NCI-H146 treated with DMSO at 0.1 percent for 48 hours (cell line): ENCODE measurements around the gene LETM1.

Experiments used
- DNase-seq: peaks from one replicate; lab custom pipeline; 2025; ENCODE audit not compliant: unreplicated experiment; lab: John Stamatoyannopoulos, UW

The LETM1 gene

DNA sequence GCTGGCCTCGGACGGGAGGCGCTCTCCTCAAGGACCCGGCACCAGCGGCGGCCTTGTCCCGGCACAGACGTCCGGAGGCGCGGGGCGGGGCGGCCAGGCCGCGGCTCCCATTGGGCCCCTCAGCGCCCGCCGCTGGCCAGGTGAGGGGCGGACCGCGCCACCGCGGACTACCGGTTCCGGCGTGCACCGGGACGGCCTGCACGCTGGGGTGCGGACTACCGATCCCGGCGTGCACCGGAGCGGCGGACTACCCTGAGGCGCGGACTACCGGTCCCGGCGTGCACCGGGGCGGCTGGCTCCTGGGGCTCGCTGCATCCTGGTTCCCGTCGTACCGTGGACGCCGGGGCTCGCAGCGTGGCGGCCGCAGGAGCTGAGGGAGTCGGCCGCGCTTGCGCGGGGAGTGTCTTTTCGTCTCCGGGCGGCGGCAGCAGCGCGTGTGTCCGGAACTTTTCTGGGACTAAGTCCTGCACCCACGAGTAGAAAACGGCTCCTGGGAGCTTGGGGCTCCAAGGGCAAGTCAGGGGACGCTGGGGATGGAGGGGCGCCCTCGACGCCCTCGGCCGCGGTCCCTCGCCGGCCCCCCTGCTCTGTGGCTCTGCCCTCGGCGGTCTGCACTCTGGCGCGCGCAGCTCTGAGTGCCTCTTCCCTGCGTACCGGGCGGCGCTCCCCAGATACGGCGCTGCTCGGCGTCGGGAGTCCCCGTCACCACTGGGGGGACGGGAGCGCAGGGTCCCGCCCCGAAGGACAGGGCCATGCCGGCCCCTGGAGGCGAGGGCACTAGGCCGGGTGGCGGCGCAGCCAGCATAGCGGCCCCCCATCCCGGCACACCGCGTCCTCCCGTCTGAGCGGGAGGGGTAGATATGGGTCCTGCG is at the start of gene LETM1:
Gene LETM1, minus strand, starts transcription at position 86 of the 872 bp plus-strand sequence. CDS start 206 bp downstream, outside the sequence.
- peak; percentile 82 for DNase-seq

DNA sequence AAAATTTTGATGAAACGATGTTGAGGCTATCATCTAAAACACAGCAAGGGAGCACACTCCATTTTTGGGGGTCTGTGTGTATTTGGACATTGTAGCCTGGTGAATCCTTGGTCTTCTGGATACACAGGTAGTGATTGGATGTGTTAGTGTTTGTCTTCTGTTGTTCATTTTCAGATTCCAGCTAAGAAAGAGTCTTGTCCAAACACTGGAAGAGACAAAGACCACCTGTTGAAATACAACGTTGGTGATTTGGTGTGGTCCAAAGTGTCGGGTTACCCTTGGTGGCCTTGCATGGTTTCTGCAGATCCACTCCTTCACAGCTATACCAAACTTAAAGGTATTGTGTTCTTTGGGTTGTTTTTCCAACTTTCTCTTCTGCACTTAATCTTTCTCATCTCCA is 48.1 kb upstream of the LETM1 start:
- no peak for DNase-seq

GRCh38 chr4:1903035-1903434 is 47.1 kb upstream of the LETM1 start:
- no peak for DNase-seq

DNA sequence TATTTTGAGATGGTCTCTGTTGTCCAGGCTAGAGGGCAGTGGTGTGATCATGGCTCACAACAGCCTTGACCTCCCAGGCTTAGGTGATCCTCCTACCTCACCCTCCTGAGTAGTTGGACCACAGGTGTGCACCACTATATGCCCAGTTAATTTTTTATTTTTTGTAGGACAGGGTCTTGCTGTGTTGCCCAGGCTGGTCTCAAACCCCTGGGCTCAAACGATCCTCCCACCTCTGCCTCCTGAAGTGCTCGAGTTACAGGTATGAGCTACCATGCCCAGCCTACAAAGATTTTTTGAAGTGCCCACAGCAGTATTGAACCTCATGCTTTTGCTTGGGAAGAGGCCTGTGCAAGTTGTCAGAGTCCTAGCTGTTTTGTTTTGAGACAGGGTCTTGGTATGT is 46.3 kb upstream of the LETM1 start:
- DNase-seq = no peak

DNA sequence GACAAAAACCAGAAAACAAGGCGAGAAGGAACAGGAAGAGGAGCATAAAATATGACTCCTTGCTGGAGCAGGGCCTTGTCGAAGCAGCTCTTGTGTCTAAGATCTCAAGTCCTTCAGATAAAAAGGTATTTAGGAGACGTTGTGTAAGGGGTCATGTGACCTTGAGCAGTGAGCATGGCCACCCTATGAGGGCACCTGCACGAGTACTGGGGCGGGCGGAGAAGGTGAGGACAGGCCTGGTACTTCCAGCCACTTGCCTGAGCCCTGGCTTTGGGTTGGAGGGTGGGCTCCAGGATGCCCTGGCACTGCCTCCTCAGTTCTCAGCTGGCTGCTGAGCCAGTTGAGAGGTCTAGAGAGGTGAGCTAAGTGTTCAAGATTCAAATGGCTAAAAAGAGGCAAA is 45.2 kb upstream of the LETM1 start:
- DNase-seq = no peak

DNA sequence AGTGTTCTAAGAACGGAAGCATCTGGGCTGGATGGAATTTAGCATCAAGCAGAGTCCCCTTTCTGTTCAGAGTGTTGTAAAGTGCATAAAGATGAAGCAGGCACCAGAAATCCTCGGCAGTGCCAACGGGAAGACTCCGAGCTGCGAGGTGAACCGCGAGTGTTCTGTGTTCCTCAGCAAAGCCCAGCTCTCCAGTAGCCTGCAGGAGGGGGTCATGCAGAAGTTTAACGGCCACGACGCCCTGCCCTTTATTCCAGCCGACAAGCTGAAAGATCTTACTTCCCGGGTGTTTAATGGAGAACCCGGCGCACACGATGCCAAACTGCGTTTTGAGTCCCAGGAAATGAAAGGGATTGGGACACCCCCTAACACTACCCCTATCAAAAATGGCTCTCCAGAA is 44.7 kb upstream of the LETM1 start:
- no peak for DNase-seq

DNA sequence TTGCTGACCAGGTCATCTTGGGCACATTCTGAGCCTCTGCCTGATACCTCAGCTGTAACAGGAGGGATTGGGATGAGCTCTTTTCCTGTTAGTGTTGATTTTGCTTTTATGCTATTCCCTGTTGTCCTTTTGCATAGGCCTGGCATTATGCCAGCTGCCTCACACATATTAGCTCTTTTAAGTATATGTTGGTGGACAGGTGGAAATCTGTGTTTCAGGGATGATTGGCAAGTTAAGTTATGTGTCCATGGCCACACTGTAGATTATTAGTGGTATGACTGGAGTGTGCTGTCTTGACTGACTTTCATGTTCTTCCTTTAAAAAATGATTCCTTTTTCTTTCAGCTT is 44.1 kb upstream of the LETM1 start:
- DNase-seq = no peak

- DNase-seq = peak; percentile 45
These were observed 43.5 kb upstream of the LETM1 start for GRCh38 chr4:1899149-1900086.

GRCh38 chr4:1898681-1899080 is 42.7 kb upstream of the LETM1 start:
- DNase-seq = no peak

DNA sequence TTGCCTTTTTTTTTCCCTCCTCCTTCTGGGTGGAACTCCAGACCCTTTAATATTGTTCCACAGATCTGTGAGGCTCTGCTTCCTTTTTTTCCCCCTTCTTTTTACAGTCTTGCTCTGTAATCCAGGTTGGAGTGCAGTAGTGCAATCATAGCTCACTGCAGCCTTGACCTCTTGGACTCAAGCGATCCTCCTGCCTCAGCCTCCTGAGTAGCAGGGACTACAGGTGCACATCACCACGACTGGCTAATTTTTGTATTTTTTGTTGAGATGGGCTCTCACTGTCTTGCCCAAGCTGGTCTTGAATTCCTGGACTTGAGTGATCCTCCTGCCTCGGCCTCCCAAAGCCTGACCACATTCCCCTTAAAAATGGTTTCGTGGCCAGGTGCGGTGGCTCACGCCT is 42.1 kb upstream of the LETM1 start:
- no peak for DNase-seq

DNA sequence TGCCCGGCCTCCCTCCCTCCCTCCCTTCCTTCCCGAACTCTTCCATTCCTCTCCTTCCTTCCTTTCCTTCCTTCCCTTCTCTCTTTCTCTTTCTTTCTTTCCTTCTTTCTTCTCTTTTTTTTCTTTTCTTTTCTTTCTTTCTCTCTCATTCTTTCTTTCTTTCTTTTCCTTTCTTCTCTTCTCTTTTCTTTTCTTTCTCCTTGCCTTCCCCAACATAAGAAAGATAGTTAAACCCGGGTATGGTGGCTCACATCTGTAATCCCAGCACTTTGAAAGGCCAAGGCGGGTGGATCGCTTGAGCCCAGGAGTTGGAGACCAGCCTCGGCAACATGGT is 40.7 kb upstream of the LETM1 start:
- no peak for DNase-seq

DNA sequence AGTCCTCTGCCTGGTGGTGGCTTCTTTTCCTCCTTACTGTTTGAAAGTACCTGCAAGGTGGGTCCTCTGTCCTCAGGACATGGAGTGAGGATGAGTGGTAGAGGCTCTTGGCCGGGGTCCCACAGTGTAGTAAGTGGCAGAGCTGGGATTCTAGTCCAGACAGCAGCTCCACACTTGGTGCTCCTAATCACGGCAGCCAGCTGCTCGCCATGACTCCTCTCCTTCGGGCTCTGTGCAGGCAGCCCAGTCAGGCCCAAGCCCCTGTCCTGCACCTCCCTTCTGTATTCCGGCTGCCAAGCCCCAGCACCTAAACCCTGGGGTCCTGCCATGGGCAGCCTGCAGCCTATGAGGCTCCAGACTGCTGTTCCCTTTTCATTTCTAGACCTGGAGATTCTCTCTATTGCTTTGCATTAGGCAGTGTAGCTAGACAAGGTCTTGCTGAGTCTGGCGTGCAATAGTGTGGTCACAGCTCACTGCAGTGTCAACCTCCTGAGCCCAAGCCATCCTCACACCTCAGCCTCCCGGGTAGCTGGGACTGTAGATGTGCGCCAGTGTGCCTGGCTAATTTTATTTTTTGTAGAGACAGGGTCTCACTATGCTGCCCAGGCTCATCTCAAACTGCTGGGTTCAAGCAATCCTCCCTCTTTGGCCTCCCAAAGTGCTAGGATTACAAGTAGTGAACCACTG is 40.2 kb upstream of the LETM1 start:
- no peak for DNase-seq

- no peak for DNase-seq
These were observed 35.1 kb upstream of the LETM1 start for GRCh38 chr4:1890979-1891570.

DNA sequence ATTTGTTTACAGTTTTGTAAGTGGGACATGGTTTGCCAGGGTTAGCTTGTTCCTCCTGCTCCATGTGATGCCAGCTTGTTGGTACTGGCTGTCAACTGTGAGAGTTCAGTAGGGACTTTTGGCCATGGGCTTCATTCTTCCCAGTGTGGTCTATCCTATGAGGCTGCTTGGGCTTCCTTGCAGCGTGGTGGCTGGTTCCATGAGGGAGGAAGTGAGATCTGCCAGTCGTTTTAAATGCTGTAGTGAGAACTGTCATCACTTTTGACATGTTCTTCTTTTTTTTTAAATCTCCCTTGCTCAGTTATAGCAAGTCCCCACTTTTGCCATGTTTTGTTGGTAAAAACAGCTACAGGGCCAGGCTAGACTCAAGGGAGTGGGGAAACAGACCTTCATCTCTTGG is 31.1 kb upstream of the LETM1 start:
- no peak for DNase-seq

DNA sequence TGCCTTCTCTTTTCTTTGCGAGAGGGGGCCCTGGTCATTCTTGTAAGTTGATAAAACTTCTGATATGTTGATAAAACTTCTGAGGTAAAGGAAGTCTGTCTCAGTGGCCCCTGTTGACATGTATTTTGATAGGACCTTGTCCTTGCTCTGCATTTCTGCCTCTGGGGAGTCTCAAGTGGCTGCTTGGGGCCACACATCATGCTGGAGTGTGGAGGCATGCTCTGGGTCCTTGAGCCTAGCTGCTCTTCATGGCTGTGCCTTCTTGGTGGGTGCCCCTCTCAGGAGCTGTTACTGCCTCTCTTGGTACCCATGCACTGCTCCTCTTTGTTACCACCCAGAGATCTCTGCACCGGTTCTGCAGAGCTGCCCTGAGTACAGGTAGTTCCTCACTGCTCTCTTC is 29.5 kb upstream of the LETM1 start:
- DNase-seq = no peak

GRCh38 chr4:1883583-1883982 is 27.6 kb upstream of the LETM1 start:
- DNase-seq = no peak

- no peak for DNase-seq
These were observed 26.9 kb upstream of the LETM1 start for GRCh38 chr4:1882850-1883271.

DNA sequence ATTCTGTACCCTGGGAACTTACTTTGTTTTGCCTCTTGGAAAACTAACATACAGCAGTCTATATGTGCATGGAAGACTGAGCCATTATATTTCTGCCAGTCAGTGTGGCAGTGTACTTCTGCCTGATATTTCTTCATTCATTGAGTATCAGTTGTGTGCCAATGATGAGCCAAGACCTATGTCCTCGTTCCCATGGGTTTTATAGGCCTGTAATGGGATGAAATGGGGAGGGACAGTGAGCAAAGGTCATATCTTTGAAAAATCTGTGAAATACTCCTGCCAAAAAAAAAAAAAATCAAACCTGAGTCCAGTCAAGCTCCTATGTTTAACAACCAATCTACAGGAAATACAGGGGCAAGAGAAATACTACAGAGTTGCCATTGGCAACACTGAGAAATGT is 24.4 kb upstream of the LETM1 start:
- no peak for DNase-seq

- no peak for DNase-seq
These were observed 23.5 kb upstream of the LETM1 start for GRCh38 chr4:1879485-1879884.

GRCh38 chr4:1874201-1874600 is 18.2 kb upstream of the LETM1 start:
- DNase-seq = no peak

DNA sequence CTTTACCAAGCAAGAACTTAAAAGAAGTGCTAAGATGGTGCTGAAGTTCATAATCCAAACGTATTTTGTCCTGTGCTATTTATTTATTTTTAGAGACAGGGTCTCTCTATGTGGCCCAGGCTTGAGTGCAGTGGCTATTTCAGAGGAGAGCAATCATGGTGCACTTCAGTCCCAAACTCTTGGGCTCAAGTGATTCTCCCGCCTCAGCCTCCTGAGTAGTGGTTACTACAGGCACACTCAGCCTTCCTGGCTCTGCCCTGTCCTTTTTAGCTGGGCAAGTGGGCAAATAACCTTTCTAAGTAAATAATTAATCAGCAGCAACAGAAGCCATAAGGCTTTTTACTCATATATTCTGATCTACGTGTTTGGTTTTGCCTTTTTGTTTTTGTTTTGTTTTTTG is 17.8 kb upstream of the LETM1 start:
- no peak for DNase-seq
